Frontal cortex (tissue), 4 donors: Measurements from ENCODE around the gene IHH. TPM values are rescaled to one million over a fixed set of nuclear protein-coding genes. Genes with fewer than 3 reads are reported as not detected.
A peak's percentile ranks its signal among the peaks of the same experiment; 100 is the strongest.

ENCODE experiments used
- DNase-seq, 2 donors: peaks; one replicate each; pipeline ENCODE4 v3.0.0; 2012; ENCODE audit warnings: low spot score in 2 of 2
- FAIRE-seq: peaks from 2 replicates; lab custom pipeline; 2012; peaks lifted over from hg19 to GRCh38; lab: Jason Lieb, UNC
- small RNA-seq: library from RNA; depleted of rRNA; stranded (forward); fragments of <200 nt; gene quantifications from one replicate; pipeline ENCODE3, GENCODE V24; 2014
- total RNA-seq: library from RNA; depleted of rRNA; stranded (reverse); fragments of >200 nt; gene quantifications from one replicate; pipeline ENCODE4 v1.2.3, GENCODE V29; 2014
- donor health status: control.
- donor health status: control.
- donor health status: control.

Gene IHH
- total RNA-seq, 1 donor from 2014 or later = 0.41 TPM

DNA sequence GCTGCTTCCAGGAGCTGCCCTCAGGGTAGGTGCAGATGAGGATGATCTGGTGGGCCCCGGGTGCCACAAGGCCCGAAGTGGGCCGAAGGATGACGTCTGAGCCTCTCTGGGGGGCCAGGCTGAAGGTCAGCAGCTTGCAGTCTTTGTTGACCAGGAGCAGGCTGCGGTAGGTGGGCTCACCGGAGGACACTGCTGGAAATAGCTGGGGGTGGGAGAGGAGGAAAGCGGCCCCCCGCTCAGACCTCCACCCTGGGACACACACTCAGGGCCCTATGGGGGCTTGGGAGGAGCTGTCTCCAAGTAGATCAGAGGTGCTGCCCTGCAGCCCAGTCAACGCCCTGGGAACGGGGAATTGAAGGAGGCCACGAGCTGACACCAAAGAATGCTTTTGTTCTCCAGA lies 36.7 kb downstream of the IHH start:
- FAIRE-seq = no peak
- no peak for DNase-seq

DNA sequence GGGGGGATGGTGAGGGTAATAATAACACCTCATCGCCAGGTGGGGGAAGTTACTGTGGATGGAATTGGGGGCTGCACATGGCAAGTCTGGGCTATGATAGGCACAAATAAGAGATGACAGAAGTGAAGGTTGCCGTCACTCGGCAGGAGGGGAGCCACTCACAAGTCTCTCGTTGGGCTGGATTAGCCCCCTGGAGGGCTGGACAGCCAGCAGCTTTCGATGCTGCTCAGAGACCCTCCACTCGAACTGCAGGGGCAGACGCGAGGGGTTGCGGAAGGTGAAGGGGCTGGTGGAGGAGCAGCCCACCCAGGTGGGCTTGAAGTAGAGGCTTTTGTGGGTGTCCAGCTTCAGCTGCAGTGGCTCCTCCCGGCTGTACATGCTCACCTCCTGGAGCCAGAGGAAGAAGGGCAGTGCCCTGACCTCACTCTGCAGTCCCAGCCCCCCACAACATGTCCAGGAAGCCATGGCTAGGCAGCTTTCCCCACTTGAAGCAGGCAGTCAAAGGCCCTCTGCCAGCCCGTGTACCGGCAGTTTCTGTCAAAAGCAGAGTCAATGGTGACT lies 37.6 kb downstream of the IHH start:
- no peak for DNase-seq
- FAIRE-seq = no peak

DNA sequence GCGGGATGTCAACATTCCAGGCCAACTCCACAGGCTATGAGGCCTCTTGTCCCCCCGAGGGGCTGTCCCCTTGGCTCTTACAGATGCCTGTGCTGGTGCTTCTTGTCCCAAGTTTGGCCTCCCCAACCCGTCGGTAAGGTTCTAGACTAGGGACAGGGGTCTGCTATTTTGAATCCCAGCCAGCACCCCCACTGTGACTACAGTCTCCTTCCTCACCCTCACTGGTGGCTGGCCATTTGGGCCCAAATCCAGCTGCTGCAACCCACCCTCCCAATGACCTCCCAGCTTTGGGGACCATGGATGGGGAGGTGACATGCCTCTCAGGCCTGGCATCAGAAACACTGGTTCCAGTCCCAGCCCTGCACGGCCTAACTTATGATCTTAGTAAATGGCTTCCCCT lies 38.1 kb downstream of the IHH start:
- DNase-seq (no peak), FAIRE-seq (no peak)

DNA sequence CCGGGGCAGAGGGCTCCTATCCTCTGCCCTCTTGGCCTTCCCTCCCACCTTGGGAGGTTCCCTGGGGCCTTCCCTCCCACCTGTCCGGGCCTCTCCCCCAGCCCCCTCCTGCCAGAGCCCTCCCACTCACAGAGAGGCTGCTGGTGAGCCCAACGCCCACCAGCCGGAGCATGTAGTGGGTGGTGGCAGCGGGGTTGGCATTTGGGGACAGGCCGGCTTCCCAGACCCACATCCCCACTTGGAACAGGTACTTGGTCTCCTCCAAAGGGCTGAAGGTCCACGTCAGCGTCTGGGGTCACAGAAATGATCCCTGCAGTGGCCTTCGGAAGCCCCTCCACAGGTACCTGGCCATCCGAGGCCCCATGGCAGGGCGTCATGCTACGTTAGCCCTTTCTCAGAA lies 38.7 kb downstream of the IHH start:
- DNase-seq = no peak
- FAIRE-seq = no peak

GRCh38 chr2:219021591-219021990 lies 39.1 kb downstream of the IHH start:
- DNase-seq (no peak), FAIRE-seq (no peak)

- FAIRE-seq = no peak
- DNase-seq = no peak
Observed at GRCh38 chr2:219020604-219021365, 39.9 kb downstream of the IHH start.

DNA sequence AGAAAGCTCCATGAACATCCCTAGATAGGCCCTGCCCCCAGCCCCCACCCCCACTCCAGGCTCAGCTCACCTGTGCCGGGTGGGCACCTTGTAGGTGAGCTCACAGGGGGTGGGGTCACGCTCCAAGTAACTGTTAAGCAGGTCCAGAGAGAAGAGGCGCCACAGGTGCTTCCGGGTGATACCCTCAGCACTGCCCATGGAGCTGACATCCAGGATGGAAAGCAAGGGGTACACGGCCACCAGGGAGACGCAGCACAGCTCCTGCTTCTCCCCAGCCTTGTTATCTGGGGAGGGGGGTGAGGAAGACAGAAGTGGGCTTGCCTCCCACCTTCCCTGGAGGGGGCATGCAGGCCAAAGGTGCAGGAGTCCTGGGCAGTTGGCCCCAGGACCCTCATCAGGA lies 41.3 kb downstream of the IHH start:
- DNase-seq (no peak), FAIRE-seq (no peak)

DNA sequence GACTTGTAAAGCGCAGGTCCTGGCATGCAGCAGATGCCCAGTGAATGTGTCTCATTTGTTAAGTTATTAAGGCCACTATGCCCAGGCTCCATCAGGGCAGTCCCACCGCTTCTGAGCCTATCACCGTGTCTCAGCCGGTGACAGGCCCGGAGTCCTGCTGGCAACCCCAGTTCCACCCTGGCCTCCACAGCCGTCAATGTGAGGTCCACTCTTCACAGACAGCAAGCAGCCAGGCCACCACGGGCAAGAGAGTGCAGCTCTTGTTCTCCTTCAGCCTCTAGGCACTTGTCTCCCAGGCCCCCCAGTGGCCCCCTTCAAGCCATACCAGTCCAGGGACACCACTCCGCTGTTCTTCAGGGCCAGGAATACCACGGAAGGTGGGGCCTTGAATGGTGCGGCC lies 42.0 kb downstream of the IHH start:
- no peak for FAIRE-seq
- no peak for DNase-seq

- FAIRE-seq = no peak
Observed at GRCh38 chr2:219018286-219018685, 42.4 kb downstream of the IHH start.

DNA sequence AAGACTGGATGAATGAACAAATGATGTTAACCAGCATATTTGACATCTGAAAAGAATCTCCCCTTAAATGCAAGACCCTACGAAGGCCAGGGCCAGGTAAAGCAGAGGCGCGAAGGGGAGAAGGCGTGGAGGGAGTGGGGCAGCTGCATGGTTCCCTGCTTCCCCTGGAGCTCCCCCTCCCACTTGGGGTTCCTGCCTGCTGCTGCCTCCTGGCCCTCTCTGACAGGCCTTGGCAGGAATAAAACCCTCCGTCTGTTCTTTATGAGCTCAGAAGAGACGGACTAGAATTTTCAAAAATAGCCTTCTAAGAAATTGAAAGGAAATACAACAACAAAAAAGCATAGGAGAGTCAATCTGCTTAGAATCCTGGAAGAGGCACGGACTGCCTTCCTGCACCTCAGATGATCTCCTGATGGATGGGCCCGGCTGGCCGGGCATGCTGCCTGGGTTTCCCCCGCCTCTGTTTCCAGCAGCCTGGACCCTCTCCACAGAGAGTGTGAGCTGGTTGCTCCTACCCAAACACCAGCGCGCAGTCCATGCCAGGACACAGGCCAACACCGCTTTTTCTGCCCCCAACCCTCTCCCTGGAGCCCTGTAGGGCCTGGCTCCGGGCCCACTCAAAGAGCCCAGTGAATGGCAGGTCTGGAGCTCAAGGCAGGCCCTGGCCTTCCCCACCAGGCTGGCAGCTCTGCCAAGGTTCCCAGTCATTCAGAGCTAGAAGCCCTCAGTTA lies 43.4 kb downstream of the IHH start:
- FAIRE-seq (no peak), DNase-seq (peak; percentile 43 to 60)

More at GRCh38 chr2:219018286-219018685, 42.4 kb downstream of the IHH start:
- no peak for DNase-seq

GRCh38 chr2:219016721-219017120 lies 44.0 kb downstream of the IHH start:
- DNase-seq (no peak), FAIRE-seq (no peak)

GRCh38 chr2:219010873-219011272 lies 49.8 kb downstream of the IHH start:
- FAIRE-seq (no peak), DNase-seq (no peak)

DNA sequence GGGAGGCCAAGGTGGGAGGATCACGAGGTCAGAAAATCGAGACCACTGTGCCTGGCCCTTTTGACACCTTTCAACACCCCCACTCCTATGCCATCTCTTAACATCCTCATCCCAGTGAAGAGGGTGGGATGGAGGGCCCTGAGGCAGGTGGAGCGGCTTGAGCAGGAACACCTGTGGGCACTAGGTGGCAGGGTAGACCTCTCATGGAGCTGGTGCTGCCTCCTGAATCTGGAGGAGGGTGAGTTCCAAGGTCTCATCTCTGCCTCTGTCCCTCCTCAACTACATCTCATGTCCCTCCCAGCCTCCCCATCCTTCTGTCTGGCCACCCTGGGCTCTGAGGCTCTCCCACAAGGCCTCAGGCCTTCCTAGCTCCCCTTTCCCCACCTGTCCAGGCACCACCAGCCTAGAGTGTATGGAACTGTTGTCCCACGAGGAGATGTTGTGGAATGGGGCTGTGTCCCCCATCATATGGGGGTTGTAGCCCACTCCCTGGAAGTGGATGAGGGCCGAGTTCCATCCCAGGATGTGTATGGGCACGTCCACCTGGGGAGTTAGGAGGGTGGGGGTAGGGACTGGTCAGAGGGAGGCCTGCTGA lies 50.5 kb downstream of the IHH start:
- DNase-seq (no peak), FAIRE-seq (no peak)

DNA sequence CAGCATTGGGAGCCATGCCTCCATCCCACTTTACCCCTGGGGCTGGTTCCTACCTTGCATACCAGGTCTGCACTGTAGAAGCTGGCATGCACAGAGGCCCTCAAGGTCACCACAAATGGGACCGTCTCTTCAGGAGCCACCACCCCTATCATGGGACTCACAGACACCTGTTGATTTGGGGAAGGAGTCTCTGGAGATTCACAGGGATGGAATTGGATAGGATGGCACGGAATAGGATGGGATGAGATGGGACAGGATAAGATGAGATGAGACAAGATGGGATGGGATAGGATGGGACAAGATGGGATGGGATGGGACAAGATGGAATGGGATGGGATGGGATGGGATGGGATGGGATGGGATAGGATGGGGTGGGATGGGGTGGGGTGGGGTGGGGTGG lies 51.4 kb downstream of the IHH start:
- no peak for FAIRE-seq
- no peak for DNase-seq

Small RNAs within 50 kb of the gene (small RNA-seq; reads per million reads assigned to genes)
- gene MIR3131 = not detected
- not detected for gene RN7SL764P

Other genes with a start within 250 kb of the IHH start
- not detected for gene PRKAG3, start 229.1 kb downstream of the IHH start, total RNA-seq
- not detected for gene WNT6, start 201.1 kb downstream of the IHH start, total RNA-seq
- gene WNT10A, start 180.1 kb downstream of the IHH start, total RNA-seq = not detected
- 5.3 TPM for gene CDK5R2, start 101.3 kb downstream of the IHH start, total RNA-seq
- not detected for gene FEV, start 75.7 kb downstream of the IHH start, total RNA-seq
- not detected for gene CRYBA2, start 67.5 kb downstream of the IHH start, total RNA-seq
- gene CFAP65, start 19.4 kb downstream of the IHH start, total RNA-seq = 0.82 TPM
- 8.6 TPM for gene NHEJ1, start 99.9 kb upstream of the IHH start, total RNA-seq
- under 0.01 TPM for gene SLC23A3, start 109.1 kb upstream of the IHH start, total RNA-seq
- gene CNPPD1, start 116.0 kb upstream of the IHH start, total RNA-seq = 32.2 TPM
- 73.4 TPM for gene RETREG2, start 117.4 kb upstream of the IHH start, total RNA-seq
- 10.2 TPM for gene ZFAND2B, start 145.9 kb upstream of the IHH start, total RNA-seq
- 28.1 TPM for gene ABCB6, start 158.0 kb upstream of the IHH start, total RNA-seq
- gene ATG9A, start 168.7 kb upstream of the IHH start, total RNA-seq = 19.6 TPM
- gene ANKZF1, start 168.9 kb upstream of the IHH start, total RNA-seq = 34.2 TPM
- gene GLB1L, start 184.5 kb upstream of the IHH start, total RNA-seq = 4.9 TPM
- gene STK16, start 184.6 kb upstream of the IHH start, total RNA-seq = 12.2 TPM
- gene TUBA4B, start 192.3 kb upstream of the IHH start, total RNA-seq = not detected
- gene TUBA4A, start 193.0 kb upstream of the IHH start, total RNA-seq = 2.0 TPM
- gene DNAJB2, start 218.4 kb upstream of the IHH start, total RNA-seq = 46.1 TPM
- gene PTPRN, start 248.5 kb upstream of the IHH start, total RNA-seq = 24.5 TPM